NCI-H1105 treated with DMSO at 0.1 percent for 48 hours (cell line): ENCODE results near the gene RASSF7.
A peak's percentile ranks its signal among the peaks of the same experiment; 100 is the strongest.

ENCODE experiments used
- DNase-seq: peaks from one replicate; lab custom pipeline; 2025; lab: John Stamatoyannopoulos, UW

RASSF7 gene

DNA sequence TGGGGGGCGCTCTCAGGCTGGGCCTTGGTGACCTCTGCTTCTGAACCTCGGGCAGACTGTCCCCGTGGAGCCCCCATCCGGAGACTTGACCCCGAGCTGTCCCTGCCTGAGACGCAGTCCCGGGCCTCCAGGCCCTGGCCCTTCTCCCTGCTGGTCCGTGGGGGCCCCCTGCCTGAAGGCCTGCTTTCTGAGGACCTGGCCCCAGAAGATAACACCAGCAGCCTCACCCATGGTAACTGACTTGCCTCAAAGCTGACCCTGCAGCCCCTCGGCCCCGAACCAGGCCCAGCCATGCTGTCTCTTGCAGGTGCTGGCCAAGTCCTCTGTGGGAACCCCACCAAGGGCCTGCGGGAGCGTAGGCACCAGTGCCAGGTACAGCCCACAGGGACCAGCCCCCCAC lies 9.2 kb upstream of the RASSF7 start:
- DNase-seq: no peak

DNA sequence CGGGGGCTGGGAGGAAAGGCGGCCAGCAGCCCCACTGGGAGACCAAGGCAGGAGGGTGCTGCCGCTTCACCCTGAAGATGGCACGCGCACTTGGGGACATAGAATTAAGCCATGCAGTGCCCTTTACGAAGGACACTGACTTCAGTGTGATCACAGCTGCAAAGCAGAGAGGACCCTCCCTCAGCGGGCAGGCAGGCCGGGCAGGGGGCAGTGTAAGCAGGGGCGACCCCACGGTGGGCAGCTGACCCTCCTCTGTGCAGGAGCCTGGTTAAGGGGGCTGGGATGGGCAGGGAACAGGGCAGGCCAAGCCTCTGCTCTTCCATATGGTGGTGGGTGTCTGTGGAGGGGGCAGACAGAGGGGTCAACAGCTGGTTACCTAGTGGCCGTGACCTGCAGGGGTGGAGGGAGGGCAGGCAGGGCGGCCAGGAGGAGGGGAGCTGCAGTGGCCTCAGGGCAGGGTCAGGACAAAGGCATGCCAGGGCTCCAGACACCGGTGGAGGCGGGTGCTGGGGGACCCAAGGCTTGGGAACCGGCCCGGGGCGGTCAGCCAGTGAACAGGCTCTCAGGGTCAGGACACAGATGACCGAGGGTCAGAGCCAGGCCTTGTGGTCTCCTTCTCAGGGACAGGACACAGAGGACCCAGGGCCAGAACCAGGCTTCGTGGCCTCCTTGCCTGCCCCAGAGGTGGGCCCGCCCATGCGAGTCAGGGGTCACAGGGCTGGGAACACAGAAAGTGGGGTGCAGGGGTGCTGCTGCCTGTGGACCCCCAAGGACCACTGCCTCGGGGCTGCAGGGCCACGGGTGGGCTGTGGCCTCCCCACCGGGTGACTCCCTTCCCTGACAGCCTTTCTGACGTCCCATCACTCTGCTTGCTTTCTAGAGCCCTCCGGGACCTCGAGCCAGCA lies 7.4 kb upstream of the RASSF7 start:
- DNase-seq: no peak

DNA sequence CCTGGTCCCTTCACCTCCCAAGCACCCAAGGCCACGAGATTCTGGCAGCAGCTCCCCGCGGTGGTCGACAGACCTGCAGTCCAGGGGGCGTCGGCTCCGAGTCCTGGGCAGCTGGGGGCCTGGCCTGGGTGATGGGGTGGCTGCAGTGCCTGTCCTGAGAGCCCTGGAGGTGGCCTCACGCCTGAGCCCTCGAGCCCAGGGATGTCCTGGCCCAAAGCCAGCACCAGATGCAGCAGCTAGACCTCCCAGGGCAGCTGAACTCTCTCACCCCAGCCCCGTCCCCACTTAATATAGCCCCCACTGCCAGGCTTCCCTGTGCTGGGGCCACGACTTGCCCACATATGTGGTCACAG lies 6.8 kb upstream of the RASSF7 start:
- no peak for DNase-seq

DNA sequence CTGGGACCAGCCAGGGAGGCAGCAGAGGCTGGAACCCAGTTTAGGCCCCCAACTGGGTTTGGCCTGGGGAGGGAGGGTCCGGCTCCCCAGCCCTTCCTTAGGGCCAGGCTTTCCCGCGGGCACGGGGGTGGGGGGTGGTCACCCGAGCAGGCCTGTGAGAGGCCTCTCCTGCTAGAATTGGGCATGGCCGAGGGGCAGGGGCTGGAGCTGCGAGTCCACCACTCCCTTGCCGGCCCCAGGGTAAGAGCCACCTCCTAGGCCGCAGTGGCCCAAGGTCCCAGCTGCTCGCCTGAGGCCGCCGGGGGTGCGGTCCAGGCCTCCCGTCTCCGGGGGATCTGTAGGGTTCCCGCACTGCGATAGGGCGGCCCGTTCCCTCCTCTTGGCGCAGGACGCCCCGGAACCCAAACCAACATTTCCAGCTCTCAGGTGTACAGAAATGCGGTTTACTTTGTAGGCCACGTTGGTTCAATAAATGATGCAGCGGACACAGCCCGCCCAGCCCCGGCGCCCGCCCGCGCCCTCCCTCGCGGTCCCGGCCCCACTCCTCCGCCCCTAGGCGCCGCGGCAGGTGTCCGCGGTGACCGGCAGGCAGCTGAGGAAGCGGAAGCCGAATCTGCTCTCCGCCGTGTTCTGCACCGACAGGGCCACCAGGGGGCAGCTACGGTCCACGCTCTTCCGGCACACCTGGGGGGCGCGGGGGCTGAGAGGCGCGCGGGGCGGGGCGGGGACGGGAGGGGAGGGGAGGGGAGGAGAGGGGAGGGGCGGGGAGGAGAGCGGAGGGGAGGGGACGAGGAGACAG lies 6.1 kb upstream of the RASSF7 start:
- peak; percentile 79 for DNase-seq

DNA sequence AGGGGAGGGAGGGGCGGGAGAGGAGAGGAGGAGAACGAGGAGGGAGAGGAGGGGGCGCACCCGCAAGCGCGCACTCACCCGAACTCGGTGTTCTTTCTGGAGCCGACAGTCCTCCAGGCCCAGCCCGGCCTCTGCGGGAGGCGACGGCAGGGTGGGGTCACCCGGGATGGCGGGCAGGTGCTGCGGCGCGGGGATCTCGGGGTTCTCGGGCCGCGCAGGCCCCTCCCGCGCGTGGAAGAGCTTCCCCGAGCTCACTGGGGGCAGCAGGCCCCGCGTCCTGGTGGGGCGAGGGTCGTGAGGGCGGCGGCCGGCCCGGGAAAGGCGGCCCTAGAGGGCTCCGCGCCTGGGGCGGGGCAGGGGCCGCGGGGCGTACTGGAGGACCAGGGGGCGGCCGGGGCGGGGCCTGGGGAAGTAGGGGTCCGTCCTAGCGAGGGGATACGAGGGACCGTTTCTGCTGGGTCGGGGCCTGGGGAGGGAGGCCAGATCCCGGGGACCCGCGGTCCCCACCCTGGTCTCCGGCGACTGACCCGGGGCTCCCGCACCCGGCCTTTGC lies 5.5 kb upstream of the RASSF7 start:
- DNase-seq: peak; percentile 23

DNA sequence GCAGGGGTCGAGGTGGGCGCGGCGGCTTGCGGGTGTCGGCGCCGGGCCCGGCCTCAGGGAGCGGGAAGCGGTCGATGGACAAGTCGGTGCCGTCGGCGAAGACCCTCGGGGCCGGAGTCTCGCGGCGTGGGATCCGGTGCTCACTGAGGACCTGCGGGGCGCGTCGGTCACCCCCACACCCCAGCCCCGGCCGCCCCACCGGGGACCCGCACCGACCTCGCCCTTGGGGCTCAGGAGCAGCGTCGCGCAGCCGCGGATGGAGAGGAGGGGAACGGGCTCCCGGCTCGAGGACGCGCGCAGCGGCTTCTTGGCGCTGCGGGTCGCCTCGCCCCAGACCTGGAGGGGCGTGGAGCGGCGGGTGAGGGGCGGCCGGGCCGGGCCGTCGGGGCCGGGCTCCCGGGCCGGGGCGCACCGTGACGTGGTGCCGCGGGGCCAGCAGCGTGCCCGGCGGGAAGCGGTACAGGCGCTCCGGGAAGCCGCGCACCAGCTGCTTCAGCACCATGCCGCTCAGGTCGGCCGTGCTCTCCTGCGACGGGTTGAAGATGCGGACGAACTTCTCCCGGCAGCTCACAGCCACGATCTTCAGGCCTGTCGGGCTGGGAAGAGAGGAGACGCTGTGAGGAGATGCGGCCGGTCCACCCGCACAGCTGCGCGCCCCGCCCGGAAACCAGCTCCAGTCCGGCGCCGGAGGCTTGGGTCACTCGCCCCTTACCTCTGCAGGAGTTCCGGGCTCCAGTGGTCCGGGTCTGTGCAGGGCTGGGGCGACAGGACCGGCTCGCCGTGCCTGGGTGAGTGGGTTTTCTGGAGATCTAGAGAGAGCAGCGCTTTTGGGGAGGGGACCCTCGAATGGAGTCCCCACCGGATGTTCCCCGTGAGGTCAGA lies 4.7 kb upstream of the RASSF7 start:
- peak; percentile 23 for DNase-seq

DNA sequence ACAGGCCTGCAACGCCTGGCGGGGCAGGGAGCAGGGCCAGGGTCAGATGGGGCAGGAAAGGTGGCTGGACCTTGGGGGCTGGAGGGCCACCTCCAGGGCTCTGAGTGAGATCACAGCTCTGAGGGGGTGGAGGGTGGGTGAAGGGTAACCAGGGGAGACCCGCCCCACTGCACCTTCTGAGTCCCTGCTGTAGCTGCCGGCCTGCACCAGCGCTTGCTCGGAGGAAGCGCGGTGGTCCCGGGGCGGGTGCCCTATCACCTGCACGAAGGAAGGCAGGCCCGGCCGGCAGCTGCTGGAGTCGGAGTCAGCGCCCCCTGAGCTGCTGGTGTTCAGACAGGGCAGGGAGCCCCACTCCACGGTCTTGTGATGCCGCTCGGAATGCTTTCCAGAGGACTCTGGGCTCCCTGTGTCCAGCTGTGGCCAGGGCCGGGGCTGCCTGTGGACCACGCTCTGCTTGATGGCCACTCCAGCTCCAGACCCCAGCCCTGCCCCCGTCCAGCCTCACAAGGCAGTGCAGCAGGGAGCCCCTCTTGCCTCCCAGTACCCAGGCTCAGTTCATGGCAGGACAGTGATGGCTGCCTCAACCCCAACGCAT lies 4.0 kb upstream of the RASSF7 start:
- no peak for DNase-seq

DNA sequence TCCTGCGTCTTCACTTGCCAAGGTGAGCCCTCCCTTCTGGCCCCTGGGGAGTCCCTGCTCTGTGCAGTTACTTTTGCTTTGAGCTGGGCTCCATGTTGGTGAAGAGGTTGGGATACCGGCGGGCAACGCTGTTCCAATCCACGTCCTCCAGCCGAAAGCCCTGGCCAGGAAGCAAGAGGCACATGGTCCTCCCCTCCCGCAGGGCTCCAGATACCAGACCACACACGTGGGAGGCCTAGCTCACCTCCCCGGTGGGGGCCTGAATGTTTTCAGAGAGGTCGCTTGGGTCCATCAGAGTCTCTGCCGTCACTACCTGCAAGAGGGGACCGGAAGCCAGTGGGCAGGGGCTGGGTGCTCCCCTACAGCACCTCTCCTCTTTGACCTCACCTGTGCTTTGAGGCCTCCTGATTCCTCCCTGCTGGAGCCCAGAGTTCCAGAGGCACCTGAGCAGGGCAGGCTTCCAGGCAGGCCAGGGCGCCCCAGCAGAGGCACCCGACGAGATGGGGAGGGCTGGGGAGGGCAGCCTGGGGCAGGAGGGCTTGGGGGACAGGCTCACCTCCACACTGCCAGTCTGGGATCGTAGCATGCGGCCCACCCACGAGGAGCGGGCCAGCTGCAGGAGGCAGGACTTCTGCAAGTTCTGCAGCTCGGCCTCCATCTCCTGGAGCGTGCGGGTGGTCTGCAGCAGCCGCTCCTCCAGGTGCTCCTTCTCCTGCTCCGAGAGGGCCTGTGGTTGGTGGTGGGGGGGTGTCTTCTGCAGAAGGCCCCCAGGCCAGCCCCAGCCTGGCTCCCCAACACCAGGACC lies 3.2 kb upstream of the RASSF7 start:
- DNase-seq: no peak

DNA sequence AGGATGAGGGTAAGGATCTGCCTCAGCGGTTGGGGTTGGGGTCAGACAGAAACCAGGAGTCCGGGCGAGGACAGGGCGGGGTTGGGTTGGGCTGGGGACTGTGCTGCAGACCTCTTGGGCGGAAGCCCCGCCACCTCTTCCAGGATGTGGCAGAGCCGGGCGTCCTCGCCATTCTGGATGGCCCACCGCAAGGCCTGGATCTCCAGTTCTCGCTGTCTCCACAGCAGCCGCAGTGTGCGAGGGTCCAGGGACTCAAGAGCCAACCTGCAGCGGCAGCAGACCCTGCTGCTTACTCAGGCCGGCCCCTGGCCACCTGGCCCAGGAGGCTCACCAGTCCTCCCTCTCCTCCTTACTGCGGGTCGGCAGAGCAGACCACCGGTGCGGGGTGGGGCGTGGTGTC lies 2.3 kb upstream of the RASSF7 start:
- DNase-seq: no peak

DNA sequence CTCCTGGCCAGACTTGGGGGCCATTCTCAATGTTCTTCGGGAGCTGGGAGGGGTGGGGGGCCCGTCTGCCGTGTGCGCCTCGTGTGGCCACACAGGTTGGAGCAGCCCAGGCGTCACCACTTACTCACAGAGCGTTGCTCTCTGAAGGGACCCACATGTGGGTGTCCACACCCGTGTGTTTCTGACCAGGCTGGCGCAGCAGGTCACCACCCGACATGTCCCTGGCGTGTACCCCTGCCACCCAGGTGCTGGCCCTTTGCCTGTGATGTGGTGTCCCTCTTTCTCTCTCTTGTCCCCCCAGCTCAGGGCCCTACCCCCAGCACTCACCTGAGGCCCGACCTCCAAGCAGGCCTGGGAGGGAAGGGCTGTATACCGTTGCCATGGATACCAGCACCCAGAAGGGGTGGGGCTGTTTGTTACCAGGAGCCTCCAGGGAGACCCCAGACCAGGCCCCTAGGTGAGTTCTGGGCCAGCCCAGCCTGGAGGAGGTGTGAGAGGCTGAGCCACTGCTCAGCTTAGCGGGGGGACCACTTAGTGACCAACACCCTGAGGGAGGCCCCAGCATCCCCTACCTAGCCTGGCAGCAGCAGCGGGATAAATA lies 1.6 kb upstream of the RASSF7 start:
- DNase-seq: no peak

DNA sequence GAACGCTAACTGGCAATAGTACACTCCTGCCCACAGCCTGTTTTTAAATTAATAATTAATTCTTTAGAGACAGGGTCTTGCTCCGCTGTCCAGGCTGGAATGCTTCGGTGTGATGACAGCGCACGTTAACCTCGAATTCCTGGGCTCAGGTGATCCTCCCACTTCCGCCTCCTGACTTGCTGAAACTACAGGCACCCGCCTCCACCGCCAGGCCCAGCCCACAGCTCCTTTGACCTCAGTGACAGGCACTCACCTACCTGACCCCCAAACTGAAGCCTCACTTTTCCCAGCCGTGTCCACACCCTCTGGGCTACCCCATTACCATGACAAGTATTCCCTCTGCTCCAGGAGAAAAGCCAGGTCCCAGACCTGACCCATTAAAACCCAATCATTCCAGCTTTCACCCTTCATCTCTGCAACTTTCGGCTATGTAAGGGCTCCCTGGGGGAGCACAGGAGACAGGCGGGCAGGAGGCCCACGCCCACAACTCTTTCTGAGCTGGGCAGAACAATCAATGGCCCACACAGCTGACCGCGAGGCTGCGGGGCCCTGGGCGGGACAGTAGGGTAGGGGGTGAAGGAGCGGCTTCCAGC lies 962 bp upstream of the RASSF7 start:
- no peak for DNase-seq

DNA sequence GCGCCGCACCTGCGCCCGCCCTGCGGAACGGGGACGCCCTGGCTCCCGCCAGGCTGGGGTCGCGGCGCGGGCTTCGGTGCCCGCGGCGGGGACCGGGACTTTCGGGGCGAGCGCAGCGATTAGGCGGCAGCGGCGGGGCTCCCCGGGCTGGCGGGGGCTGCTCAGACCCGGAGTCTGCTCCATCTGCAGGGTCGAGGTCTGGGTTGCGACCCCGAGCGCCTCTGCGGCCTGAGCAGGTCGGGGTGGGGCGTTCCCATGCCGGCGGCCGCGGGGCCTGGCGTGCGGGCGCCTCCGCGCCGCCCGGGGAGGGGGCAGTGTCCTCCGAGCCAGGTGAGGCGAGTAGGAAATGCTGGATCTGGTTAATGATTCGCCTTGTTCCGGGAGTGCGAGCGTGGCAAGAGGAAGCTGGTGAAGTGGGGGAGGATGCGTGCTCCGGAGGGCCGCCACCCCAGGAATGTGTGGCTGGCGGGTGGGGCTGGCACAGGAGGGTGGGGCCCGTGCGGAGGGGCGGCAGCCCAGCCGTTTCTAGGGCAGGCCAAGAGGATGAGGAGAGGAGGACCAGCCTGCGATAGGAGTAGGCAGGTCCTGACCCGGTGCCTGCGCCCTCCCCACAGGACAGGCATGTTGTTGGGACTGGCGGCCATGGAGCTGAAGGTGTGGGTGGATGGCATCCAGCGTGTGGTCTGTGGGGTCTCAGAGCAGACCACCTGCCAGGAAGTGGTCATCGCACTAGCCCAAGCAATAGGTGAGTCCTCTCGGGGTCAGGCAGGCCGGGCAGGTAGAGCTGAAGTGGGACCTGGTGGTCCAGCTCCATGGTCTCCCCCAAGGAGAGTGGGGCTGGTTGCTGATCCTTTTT lies 606 bp downstream of the RASSF7 start:
- no peak for DNase-seq

DNA sequence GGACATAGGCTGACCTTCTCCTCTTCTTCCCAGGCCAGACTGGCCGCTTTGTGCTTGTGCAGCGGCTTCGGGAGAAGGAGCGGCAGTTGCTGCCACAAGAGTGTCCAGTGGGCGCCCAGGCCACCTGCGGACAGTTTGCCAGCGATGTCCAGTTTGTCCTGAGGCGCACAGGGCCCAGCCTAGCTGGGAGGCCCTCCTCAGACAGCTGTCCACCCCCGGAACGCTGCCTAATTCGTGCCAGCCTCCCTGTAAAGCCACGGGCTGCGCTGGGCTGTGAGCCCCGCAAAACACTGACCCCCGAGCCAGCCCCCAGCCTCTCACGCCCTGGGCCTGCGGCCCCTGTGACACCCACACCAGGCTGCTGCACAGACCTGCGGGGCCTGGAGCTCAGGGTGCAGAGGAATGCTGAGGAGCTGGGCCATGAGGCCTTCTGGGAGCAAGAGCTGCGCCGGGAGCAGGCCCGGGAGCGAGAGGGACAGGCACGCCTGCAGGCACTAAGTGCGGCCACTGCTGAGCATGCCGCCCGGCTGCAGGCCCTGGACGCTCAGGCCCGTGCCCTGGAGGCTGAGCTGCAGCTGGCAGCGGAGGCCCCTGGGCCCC lies 1.4 kb downstream of the RASSF7 start:
- no peak for DNase-seq

DNA sequence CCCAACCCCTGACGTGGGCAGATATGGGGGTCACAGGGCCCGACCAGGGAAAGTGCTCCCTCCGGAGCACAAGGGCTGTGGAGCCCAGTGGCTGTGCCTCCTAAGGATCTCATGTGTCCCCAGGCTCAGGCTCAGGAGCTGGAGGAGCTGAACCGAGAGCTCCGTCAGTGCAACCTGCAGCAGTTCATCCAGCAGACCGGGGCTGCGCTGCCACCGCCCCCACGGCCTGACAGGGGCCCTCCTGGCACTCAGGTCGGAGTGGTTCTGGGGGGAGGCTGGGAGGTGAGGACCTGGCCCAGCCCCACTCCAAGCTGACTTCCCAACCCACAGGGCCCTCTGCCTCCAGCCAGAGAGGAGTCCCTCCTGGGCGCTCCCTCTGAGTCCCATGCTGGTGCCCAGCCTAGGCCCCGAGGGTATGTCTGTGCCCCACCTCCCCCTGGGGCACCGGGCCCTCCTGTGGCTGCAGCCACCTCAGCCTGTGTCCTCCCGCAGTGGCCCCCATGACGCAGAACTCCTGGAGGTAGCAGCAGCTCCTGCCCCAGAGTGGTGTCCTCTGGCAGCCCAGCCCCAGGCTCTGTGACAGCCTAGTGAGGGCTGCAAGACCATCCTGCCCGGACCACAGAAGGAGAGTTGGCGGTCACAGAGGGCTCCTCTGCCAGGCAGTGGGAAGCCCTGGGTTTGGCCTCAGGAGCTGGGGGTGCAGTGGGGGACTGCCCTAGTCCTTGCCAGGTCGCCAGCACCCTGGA lies 2.5 kb downstream of the RASSF7 start:
- DNase-seq: no peak

DNA sequence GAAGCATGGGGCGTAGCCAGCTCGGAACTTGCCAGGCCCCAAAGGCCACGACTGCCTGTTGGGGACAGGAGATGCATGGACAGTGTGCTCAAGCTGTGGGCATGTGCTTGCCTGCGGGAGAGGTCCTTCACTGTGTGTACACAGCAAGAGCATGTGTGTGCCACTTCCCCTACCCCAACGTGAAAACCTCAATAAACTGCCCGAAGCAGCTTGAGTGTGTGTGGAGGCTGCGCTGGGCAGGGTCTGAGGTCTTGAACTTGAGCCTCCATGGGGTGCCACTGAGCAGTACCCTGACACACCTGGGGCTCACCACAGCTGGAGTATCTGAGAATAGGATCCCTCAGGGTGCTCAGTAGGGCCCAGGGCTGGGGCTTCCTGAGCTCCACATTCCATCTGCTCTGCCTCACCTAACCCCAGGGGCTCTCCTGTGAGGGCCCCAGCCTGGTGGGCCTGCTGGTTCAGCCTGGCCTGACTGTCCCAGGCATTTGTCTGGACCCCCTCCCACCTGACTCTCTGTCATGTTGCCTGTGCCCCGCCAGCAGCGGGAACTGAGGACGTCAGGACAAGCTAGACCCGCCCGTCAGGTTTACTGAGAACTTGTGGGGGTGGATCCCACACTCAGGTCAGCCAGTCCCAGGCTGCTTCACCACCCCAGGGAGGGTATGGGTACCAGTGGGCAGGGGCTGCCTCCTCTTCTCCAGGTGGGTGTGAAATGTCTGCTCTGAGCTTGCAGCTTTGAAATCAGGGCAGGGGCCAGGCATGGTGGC lies 3.2 kb downstream of the RASSF7 start:
- DNase-seq: no peak

DNA sequence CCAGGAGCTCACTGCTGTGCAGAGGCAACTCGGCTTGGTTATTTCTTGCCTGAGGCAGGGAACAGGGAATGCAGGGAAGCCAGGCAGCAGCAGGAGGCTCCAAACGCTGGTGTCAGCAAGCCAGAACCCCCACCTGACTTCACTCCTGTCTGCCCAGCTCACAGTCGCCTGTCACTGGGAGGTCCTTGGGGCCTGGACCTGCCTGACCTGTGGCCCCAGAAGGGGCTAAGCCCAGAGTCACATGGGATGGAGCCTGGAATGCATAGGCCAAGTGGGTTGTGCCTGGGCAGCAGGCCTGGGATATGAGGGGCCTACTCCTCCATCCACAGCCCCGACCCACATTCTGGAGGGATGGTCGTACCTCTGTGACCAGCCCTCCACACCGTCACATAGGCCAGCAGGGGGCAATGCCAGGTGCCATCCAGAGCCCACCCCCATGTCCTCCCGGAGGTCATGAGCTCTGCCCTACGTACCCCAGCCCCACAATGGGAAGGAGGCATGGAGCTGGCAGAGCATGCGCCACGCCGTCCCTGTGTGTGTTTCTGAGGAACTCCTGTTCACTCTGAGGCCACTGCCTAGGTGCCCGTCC lies 5.2 kb downstream of the RASSF7 start:
- no peak for DNase-seq
